Nephron (organoid): ENCODE results near the gene ISCA2.
"Not testable (repeated sequence)": the region's sequence is repeated elsewhere in the genome, so short reads cannot be mapped to it uniquely, and the experiment has no call there.

ENCODE experiments used
- H3K27ac Mint-ChIP-seq, 3 experiments: 2 replicates each; pipeline ENCODE4 v1.8.0; 2020; ENCODE audit warnings: mixed read lengths in 3 of 3, mild to moderate bottlenecking in 2 of 3, moderate library complexity in 1 of 3
- H3K27me3 Mint-ChIP-seq: 2 replicates; pipeline ENCODE4 v1.8.0; 2021; ENCODE audit warnings: low read depth, mild to moderate bottlenecking, moderate library complexity, mixed read lengths
- H3K36me3 Mint-ChIP-seq: 2 replicates; pipeline ENCODE4 v1.8.0; 2020; ENCODE audit warnings: low read depth, mixed read lengths
- H3K4me1 Mint-ChIP-seq: 2 replicates; pipeline ENCODE4 v1.8.0; 2020; ENCODE audit warnings: mixed read lengths
- H3K4me3 Mint-ChIP-seq, 3 experiments: 2 replicates each; pipeline ENCODE4 v1.8.0; 2020; ENCODE audit warnings: mild to moderate bottlenecking in 3 of 3, mixed read lengths in 3 of 3, moderate library complexity in 2 of 3
- H3K9me3 Mint-ChIP-seq: 2 replicates; pipeline ENCODE4 v1.8.0; 2020; ENCODE audit warnings: mixed read lengths
- CTCF ChIP-seq, 3 experiments: fragments of 200-600 bp; sonication (generic); IDR thresholded peaks; one replicate each; pipeline ENCODE4 v1.5.0; 2021; ENCODE audit warnings: antibody characterized with exemption in 3 of 3; ENCODE audit not compliant: unreplicated experiment in 3 of 3

The ISCA2 gene

DNA sequence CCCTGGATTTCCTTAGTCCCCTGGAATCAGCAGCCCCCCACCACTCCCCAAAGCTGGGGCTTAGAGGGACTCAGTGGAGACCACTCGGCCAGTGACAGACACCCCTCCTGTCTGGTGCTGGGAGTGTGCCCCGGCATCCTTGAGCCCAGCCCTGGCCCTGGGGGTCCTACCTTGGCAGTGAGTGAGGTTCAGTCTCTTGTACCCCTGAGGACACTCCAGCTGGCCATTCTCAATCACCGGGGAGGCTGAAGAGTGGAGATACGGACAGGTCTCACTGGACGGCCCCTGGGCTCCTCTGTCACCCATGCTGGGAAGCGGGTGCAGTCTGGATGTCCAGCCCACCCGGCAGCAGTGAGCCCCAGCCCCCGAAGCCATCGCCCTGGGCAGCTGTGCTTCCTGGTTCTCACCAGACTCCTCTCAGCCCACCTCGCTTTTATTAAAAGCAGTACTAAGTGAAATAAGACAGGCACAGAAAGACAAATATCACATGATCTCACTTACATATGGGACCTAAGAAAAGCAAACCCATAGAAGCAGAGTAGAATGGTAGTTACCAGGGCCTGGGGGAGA, 42.3 kb downstream of the ISCA2 start:
- no peaks in the 10 kb centered on the region for H3K36me3 Mint-ChIP-seq
- TF ChIP-seq CTCF (IDR thresholded peaks at IDR 0.05; ENCODE audit: unreplicated experiment in 3 of 3): no peak
- no peak overlapping the region for H3K4me3 Mint-ChIP-seq
- H3K27ac Mint-ChIP-seq: no peak overlapping the region
- H3K4me1 Mint-ChIP-seq: no peaks in the 10 kb centered on the region
- no peaks in the 10 kb centered on the region for H3K27me3 Mint-ChIP-seq
- no peaks in the 10 kb centered on the region for H3K9me3 Mint-ChIP-seq

DNA sequence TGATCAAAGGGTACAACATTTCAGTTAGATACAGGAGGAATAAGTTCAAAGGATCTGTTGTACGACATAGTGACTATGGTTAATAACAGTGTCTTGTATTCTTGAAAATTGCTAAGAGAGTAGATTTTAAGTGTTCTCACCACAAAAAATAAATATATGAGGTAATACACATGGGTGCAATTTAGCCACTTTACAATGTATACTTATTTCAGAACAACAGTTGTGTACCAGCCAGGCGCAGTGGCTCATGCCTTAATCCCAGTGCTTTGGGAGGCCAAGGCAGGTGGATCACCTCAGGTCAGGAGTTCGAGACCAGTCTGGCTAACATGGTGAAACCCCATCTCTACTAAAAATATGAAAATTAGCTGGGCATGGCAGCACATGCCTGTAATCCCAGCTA, 42.8 kb downstream of the ISCA2 start:
- not testable (repeated sequence) for H3K9me3 Mint-ChIP-seq, H3K36me3 Mint-ChIP-seq, H3K27me3 Mint-ChIP-seq, H3K4me1 Mint-ChIP-seq, H3K27ac Mint-ChIP-seq, H3K4me3 Mint-ChIP-seq

DNA sequence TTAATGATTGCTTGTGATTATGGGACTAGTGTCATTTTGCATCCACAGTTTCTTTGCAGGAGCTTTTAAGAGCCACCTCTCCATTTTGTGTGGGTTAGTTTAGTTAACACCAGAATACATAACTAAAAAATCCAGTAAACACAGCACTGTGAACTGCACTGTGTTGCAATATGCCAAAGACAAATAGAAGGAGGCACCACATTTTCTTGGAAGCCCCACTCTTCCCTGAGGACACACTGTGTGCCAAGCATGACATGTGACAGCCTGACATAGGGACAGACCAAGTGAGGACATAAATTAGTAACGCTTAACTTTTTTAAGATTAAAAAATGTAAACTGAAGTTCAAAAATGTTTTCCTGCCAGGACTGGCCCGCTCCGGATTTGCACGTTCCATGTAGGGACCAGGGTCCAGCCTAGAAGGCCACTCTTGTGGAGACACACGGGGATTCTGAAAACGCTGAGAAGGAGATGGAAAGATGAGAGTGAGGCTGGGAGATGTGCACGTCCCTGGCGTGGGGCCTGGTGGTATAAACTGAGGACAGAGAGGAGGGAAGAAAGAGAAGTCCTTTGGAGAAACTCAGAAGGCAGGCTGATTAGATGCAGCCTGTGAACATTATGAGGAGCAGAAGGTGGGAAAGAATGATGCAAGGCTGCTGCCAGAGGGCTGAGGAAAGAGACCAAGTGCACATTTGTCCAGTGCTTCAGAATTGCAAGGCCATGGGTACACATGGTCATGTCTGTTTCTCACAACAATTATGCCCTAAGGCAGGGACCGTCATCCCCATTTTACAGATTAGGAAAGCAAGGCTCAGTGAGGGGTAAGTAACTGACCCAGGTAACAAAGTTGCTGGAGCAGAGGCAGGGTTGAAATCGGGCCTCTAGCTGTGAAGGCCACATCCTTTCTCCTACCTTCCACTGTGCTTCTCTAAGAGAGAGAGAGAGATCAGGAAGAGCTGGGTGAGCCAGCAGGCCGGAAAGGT, 45.1 kb downstream of the ISCA2 start:
- Mint-ChIP-seq H3K9me3 (no peaks in the 10 kb centered on the region), H3K4me1 (peaks cover 3% of the 10 kb centered on the region), H3K4me3 (no peak overlapping the region), H3K36me3 (no peaks in the 10 kb centered on the region), H3K27me3 (no peaks in the 10 kb centered on the region), H3K27ac (peak overlapping the region in 1 of 3 experiments; percentile 23)
- no peak for TF ChIP-seq CTCF (IDR thresholded peaks at IDR 0.05; ENCODE audit: unreplicated experiment in 3 of 3)

DNA sequence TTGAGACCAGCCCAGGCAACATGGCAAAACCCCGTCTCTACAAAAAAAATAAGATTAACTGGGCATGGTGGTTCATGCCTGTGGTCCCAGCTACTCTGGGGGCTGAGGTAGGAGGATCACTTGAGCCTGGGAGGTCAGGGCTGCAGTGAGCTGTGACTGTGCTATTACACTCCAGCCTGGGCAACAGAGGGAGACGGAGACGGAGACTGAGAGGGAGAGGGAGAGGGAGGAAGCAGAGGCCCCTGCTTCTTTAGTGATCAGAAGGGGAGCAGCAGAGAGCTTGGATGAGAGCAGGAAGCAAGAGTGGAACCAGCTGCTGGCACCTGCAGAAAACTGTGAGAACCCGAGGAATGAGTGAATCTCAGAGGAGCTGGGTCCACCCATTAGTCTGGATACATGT, 45.9 kb downstream of the ISCA2 start:
- Mint-ChIP-seq H3K27ac (no peak overlapping the region), H3K4me1 (peaks cover 3% of the 10 kb centered on the region), H3K4me3 (no peak overlapping the region), H3K27me3 (peaks cover 4% of the 10 kb centered on the region), H3K36me3 (no peaks in the 10 kb centered on the region), H3K9me3 (no peaks in the 10 kb centered on the region)
- TF ChIP-seq CTCF (IDR thresholded peaks at IDR 0.05; ENCODE audit: unreplicated experiment in 3 of 3): no peak

- Mint-ChIP-seq H3K27me3 (peaks cover 5% of the 10 kb centered on the region), H3K4me1 (peaks cover 6% of the 10 kb centered on the region), H3K36me3 (no peaks in the 10 kb centered on the region), H3K9me3 (no peaks in the 10 kb centered on the region), H3K27ac (no peak overlapping the region), H3K4me3 (no peak overlapping the region)
- no peak for TF ChIP-seq CTCF (IDR thresholded peaks at IDR 0.05; ENCODE audit: unreplicated experiment in 3 of 3)
Measured at GRCh38 chr14:74541225-74541624, 47.7 kb downstream of the ISCA2 start.

- peaks cover 5% of the 10 kb centered on the region for H3K27me3 Mint-ChIP-seq
- no peak overlapping the region for H3K27ac Mint-ChIP-seq
- H3K36me3 Mint-ChIP-seq: no peaks in the 10 kb centered on the region
- TF ChIP-seq CTCF (IDR thresholded peaks at IDR 0.05; ENCODE audit: unreplicated experiment in 3 of 3): no peak
- no peaks in the 10 kb centered on the region for H3K9me3 Mint-ChIP-seq
- H3K4me1 Mint-ChIP-seq: peaks cover 10% of the 10 kb centered on the region
- H3K4me3 Mint-ChIP-seq: no peak overlapping the region
Measured at GRCh38 chr14:74542056-74542685, 48.6 kb downstream of the ISCA2 start.
